Umbilical cord (tissue), 2 donors: ENCODE results near the gene COPZ2. TPM values are rescaled to one million over a fixed set of nuclear protein-coding genes. Genes with fewer than 3 reads are reported as not detected.
"Not testable (repeated sequence)": the region's sequence is repeated elsewhere in the genome, so short reads cannot be mapped to it uniquely, and the experiment has no call there.

Experiments used
- DNase-seq: peaks from one replicate; pipeline ENCODE4 v3.0.0-alpha.2; 2015; ENCODE audit warnings: low spot score
- total RNA-seq: library from RNA; depleted of rRNA; stranded (reverse); fragments of >200 nt; gene quantifications from one replicate; pipeline ENCODE4 v1.2.3, GENCODE V29; 2014; ENCODE audit warnings: low replicate concordance; ENCODE audit not compliant: insufficient read depth

COPZ2 gene
- total RNA-seq, 1 donor from 2014 or later: 129 TPM

GRCh38 chr17:48056246-48056745 is 18.7 kb upstream of the COPZ2 start:
- no peak for DNase-seq

GRCh38 chr17:48055531-48056245 is 18.1 kb upstream of the COPZ2 start:
- DNase-seq: no peak

GRCh38 chr17:48054238-48055185 is 16.9 kb upstream of the COPZ2 start:
- peak; percentile 93 for DNase-seq

GRCh38 chr17:48053758-48054237 is 16.2 kb upstream of the COPZ2 start:
- DNase-seq: no peak

- DNase-seq: peak; percentile 74
Measured at GRCh38 chr17:48052956-48053757, 15.6 kb upstream of the COPZ2 start.

- DNase-seq: peak; percentile 90
Measured at GRCh38 chr17:48051706-48052486, 14.3 kb upstream of the COPZ2 start.

GRCh38 chr17:48051283-48051682 is 13.7 kb upstream of the COPZ2 start:
- no peak for DNase-seq

- peak; percentile 96 for DNase-seq
Measured at GRCh38 chr17:48048384-48049126, 11.0 kb upstream of the COPZ2 start.

- DNase-seq: peak; percentile 100
Measured at GRCh38 chr17:48047741-48048383, 10.3 kb upstream of the COPZ2 start, which contains the start of gene NFE2L1. Gene NFE2L1, plus strand, starts transcription at chr17:48048359. Its CDS starts 2,760 bp downstream, at chr17:48051119.

GRCh38 chr17:48047113-48047740 is 9.6 kb upstream of the COPZ2 start:
- DNase-seq: peak; percentile 25

GRCh38 chr17:48046296-48046695 is 8.7 kb upstream of the COPZ2 start:
- no peak for DNase-seq

GRCh38 chr17:48045316-48046001 is 7.9 kb upstream of the COPZ2 start:
- DNase-seq: peak; percentile 57

- no peak for DNase-seq
Measured at GRCh38 chr17:48044851-48045250, 7.3 kb upstream of the COPZ2 start.

GRCh38 chr17:48043176-48043575 is 5.6 kb upstream of the COPZ2 start:
- DNase-seq: no peak

- no peak for DNase-seq
Measured at GRCh38 chr17:48038687-48039086, 1.1 kb upstream of the COPZ2 start.

GRCh38 chr17:48037838-48038323 is 284 bp upstream of the COPZ2 start:
- peak; percentile 65 for DNase-seq

GRCh38 chr17:48036693-48037035 is 933 bp downstream of the COPZ2 start:
- DNase-seq: no peak

- DNase-seq: not testable (repeated sequence)
Measured at GRCh38 chr17:48034734-48035133, 2.9 kb downstream of the COPZ2 start.
